Endothelial cell of umbilical vein (primary cell): ENCODE measurements around the gene PPFIA1.

Source experiments
- EZH2 ChIP-seq: IDR thresholded peaks from 2 replicates; pipeline ENCODE4 v1.6.1; 2012; ENCODE audit warnings: borderline replicate concordance, low read depth, mild to moderate bottlenecking, moderate library complexity, low read length, inconsistent platforms; ENCODE audit not compliant: severe bottlenecking
- MYC ChIP-seq: IDR thresholded peaks from one replicate; pipeline ENCODE4 v1.6.1; 2011; ENCODE audit warnings: mild to moderate bottlenecking, low read depth, low read length
- POLR2A ChIP-seq: IDR thresholded peaks from 2 replicates; pipeline ENCODE4 v1.6.1; 2012; ENCODE audit warnings: low read depth, mild to moderate bottlenecking, control low read depth, low read length
- TF ChIP-seq, protein P1 (sequence below), 2 donors: IDR thresholded peaks; 1 replicate in 1 of 2; 2 replicates in 1 of 2; pipeline ENCODE4 v1.5.1; 2011; ENCODE audit warnings: low read length in 2 of 2, mild to moderate bottlenecking in 2 of 2, moderate library complexity in 2 of 2, control low read depth in 1 of 2, inconsistent platforms in 1 of 2, low read depth in 1 of 2; ENCODE audit not compliant: insufficient read depth in 1 of 2; ENCODE audit errors: extremely low read depth in 1 of 2

DNA sequence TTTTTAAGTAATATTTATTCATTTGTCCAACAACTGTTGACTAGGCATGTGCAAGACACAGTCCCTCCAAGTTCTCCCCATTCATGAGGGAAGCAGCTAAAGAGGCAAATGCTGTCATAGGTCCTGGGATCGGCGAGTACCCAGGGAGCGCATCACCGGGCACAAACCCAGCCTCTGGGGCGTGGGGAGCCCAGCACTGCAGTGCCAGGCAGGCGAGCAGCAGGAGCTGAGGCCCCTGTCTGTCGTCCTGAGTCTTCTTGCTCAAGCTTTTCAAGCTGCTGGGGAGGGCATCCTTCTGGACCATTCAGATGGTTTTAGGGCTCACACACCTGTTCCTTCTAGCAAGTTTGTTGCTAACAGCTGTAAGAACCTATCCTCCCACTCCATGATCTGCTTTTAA, 62.1 kb downstream of the PPFIA1 start:
- TF ChIP-seq, protein P1, sequence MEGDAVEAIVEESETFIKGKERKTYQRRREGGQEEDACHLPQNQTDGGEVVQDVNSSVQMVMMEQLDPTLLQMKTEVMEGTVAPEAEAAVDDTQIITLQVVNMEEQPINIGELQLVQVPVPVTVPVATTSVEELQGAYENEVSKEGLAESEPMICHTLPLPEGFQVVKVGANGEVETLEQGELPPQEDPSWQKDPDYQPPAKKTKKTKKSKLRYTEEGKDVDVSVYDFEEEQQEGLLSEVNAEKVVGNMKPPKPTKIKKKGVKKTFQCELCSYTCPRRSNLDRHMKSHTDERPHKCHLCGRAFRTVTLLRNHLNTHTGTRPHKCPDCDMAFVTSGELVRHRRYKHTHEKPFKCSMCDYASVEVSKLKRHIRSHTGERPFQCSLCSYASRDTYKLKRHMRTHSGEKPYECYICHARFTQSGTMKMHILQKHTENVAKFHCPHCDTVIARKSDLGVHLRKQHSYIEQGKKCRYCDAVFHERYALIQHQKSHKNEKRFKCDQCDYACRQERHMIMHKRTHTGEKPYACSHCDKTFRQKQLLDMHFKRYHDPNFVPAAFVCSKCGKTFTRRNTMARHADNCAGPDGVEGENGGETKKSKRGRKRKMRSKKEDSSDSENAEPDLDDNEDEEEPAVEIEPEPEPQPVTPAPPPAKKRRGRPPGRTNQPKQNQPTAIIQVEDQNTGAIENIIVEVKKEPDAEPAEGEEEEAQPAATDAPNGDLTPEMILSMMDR (IDR thresholded peaks at IDR 0.05; ENCODE audit: extremely low read depth in 1 of 2, insufficient read depth in 1 of 2, low read depth in 1 of 2, low read length in 2 of 2), result no peak
- no peak for TF ChIP-seq POLR2A
- no peak for TF ChIP-seq MYC
- TF ChIP-seq EZH2, result no peak
